Measurements from ENCODE around the gene AHRR.
"Not testable (repeated sequence)": the region's sequence is repeated elsewhere in the genome, so short reads cannot be mapped to it uniquely, and the experiment has no call there.

The AHRR gene

DNA sequence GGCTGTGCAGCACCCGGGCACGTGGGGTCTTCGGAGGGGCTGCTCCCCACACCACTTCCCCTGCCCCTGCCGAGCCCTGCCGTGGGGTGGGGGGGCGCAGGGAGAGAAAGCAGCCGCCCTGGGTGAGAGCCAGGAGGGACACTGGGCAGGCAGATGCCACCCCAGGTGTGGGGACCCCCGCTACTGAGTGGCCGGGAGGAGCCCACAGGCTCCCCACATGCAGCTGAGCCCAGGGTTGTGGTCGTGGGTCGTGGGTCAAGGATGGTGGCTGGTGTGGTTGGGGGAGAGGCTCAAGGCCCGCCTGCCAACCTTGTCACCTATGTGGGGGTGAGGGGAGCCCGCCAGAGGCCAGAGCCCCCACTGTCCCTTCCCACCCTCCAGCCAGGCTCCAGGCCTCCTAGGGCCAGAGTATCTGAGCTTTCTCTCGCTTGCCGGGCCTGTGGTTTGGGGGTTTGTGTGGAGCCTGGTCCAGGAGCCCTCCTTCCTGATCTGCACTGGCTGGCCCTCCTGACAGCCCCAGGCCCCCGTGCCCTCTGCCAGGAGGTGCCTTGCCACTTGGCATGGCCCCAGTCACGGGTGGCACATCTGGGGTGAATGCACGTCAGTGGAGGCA lies 157.0 kb downstream of the AHRR start:
- DNase-seq: no peak

DNA sequence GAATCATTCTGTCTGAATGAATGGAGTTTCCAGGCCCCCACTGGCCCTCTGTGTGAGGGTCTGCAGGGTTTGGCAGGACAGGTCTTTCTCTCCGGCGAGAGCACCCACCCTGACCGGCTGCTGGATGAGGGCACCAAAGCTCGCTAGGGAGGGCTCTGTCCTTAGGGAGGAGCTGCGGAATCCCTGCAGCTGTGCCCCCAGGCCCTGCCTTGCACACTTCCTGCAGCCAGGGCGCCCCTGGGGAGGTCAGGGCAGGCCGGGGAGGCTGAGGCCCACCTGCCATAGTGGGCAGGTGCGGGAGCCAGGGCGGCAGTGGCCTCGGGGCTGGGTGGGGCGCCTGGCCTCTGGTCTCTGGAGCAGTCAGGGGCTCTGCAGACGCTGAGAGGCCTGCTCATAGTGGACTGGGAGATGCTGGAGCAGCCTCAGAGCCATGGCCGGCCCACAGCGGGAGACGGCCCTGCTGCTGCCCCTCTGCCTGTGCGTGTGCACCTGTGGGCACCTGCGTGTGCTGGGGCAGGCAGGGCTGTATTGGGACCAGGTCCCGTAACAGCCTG lies 157.5 kb downstream of the AHRR start:
- no peak for DNase-seq

DNA sequence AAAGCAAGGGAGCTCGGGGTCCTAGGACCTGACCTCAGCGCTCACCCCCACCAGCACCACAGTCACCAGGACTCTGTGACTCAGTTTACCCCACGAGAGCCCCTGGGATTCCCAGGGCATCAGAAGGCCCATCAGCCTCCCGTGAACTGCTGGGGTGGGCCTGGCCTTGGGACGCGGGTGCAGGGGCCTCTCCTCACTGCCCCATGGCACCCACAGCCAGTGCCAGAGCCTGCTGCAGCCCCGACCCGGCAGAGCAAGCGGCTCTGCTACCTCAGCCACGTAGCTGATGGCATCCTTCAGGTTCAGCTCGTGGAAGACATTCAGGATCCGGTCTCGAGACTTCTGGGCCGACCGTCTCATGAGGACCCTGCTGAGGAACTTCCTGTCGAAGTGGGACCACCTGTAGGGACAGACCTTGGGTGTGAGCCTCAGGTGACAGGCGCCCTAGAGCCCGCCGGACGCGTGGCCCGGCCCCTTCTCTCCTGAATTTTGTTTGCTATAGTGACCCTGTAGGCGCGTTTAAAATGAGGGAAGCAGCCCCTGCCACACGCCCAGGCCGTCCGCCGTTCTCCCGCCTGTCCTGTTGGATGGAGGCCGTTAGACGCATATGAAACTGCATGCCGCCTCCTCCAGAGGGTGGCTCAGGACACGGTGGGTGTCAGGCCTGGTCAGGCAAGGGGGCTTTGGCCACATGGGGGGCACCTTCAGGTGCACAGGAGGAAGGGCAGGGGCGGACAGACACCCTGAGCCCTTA lies 158.2 kb downstream of the AHRR start:
- DNase-seq: no peak

DNA sequence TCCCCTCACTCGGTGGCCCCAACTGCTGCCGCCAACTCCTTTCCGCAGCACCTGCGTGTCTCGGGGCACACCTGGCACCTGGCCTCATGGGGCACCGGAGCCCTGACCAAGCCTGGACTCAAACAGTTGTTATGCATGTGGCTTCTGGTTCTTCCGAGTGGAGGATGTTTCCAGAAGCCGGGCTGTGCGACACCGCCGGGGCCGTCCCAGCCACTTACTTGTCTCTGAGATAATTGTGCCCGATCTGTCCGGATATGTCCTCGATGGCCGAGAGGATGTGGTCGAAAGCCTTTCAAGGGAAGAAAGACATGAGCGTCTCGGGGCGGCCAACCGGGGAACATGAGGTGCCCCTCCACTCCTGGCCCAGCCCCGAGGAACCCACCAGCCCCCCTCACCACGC lies 159.8 kb downstream of the AHRR start:
- no peak for DNase-seq

DNA sequence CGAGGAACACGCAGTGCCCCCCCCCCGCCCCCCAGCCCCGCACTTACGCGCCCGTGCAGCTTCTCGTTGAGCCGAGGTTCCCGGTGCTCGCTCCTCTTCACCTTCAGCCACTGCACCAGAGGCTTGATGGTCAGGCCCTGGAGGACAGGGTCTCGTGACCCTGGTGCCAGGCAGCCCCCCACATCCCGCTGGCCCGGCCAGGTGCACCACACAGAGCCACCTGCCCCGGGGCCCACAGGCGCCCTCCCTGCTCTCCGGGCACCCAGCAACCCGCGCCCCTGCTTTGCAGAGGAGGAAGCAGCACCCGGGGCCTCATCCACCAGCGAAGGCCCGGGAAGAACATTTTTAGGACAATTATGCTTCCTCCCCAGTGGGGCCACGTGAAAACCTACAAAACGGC lies 160.5 kb downstream of the AHRR start:
- DNase-seq: no peak

DNA sequence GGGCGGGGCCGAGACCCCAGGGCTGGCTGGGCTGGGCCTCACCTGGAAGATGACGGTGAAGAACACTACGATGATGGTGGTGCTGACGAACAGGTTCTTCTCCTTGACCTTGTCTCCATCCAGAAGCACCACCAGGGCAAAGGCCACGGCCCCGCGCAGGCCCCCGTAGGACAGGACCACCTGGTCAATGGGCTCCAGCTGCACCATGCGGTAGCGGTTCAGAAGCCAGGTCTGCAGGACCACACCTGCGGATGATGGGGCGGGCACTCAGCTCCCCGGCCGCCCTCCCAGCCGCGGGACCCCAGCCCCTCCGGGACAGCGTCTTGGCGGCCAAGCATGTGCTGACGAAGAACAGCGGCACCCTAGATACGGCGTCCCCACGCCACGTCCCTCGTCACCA lies 161.0 kb downstream of the AHRR start:
- DNase-seq: no peak

DNA sequence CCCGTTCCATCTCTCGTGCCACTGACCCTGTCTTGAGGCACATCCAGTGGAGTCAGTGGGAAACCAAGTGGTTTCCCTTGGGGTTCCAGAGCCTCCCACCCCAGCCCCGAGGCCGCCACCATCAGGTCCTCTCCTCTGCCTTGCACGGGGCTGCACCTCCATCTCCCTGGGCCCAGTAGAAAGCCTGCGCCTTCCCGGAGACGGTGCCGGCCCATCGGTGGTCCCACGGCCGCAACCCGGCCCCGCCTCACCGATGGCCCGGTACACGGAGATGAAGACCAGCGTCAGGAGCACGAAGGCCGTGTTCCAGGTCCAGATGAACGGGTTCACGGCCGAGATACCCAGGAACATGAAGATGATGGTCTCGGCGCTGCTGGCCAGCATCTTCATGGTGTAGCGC lies 161.5 kb downstream of the AHRR start:
- DNase-seq: no peak

DNA sequence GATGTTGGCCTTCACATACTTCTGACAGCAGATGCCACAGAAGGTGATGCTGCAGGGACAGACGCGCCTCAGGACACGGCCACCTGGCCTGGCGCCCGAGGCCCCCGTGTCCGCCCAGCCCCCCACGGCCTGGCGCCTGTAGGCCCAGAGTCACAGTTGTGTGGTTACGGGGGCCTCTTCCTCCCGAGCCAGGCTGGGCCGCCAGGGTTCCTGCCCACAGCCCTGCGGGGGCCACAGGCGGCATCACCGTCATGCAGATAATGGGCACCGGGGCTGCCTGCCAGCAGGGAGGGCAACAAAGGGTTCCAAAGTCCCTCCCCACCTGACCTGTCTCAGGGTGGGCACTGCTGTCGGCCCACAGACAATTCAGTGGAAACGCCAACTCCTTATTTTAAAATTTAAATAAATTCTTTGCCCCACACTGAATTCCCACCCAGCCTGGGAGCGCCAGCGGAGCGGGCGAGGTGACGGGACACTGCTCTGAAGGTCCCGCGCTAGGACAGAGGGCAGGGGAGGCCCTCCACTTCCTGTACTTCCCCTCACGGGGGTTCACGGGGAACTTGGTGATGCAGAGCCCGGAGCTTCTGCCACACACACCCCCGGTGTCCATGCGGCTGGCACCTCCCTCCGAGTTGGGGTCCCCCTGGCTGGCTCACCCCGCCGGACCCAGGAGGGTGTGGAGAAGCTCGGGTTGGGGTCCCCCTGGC lies 162.1 kb downstream of the AHRR start:
- DNase-seq: no peak

DNA sequence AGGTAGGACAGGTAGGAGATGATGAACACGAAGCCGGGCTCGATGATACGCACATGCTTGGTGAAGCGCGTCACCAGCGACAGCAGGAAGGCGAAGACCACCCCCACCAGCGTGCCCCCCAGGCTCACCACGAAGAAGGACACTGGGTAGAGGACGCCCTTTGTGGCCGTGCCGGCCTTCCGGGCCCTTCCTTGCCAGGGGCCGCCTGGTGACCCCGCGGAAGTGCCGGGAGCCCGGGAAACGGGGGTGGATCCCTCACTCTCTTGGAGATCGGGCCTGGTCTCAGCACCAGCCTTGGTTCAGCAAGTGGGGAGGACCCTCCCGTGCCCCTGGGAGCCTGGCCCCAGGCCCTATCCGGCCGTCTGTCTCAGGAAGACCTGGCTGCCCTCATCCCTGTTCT lies 163.0 kb downstream of the AHRR start:
- DNase-seq: no peak

DNA sequence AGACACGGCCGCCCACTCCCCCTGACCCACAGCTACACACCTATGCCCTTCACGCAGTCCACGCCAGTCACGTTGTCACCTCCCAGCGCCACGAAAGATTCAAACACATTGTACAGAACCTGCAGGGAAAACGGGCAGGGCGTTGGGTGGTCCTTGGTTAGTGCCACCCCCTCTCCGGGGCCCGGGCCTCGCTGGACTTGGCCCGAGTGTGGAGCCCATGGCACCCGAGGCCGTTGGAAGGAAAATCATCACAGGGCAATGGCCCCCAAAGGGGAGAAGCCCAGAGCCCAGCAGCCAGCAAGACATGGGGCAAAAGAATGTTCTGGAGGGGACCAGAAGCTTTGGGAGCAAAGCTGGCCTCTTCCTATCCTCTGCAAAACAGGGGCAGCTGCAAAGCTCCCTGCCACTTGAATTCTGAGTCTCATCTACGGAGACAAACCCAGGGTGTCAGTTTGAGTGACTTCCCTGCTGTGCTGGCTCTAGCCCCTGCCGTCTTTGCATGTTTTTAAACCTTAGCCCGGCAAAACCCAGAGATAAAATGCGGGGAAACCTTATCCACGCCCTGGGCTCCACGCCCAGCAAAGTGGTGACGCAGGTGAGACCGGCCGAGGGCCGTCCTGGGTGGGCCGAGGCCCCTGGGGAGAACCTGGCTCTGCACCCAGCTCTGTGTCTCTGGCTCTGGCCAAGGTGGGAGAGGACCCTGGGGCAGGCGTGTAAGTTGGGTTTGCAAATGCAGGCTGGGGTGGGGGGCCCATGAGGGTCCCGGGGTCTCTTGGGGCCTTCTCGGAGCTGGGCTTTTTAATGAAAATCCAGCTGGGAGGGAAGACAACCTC lies 163.8 kb downstream of the AHRR start:
- no peak for DNase-seq

DNA sequence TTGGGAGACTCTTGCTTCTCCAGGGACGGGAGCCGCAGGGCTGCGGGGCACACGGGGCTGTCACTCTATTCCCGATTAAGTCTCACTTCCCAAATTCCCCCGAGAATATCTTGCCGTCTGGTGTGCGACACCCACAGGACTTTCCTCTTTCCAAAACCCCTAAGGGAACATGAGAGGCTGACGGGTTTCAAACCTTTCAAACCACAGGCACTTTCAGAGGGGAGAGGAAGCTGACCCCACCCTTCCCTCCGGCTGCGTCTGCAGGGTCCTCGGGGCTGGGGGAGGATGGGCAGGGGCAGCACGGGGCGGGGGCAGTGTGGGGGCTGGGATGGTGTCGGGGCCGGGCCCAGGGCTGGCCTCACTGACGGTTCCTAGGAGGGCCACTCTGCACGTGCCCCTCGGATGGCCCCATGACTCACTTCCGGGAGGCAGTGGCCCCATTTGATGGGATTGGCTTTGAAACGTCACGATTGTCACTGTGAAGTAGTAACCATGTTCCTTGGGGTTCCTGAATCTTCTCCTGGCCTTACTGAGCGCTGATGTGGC lies 164.5 kb downstream of the AHRR start:
- no peak for DNase-seq

DNA sequence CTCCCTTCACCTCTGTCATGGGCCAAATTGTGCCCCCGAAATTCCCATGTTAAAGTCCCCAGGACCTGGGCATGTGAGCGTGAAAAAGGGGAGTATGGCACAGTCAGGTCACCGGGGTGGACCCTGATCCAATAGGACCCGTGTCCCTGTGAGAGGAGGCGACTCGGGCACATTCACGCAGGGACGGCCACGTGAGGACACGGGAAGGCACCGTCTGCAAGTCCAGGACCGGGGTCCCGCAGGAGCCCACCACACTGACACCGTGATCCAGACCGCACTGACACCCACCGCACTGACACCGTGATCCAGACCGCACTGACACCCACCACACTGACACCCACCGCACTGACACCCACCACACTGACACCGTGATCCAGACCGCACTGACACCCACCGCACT lies 165.1 kb downstream of the AHRR start:
- not testable (repeated sequence) for DNase-seq
